ENCODE data around the gene CACNA2D2.

- TF ChIP-seq EZH2 (IDR thresholded peaks at IDR 0.05) = no peak
- TF ChIP-seq, protein P1, sequence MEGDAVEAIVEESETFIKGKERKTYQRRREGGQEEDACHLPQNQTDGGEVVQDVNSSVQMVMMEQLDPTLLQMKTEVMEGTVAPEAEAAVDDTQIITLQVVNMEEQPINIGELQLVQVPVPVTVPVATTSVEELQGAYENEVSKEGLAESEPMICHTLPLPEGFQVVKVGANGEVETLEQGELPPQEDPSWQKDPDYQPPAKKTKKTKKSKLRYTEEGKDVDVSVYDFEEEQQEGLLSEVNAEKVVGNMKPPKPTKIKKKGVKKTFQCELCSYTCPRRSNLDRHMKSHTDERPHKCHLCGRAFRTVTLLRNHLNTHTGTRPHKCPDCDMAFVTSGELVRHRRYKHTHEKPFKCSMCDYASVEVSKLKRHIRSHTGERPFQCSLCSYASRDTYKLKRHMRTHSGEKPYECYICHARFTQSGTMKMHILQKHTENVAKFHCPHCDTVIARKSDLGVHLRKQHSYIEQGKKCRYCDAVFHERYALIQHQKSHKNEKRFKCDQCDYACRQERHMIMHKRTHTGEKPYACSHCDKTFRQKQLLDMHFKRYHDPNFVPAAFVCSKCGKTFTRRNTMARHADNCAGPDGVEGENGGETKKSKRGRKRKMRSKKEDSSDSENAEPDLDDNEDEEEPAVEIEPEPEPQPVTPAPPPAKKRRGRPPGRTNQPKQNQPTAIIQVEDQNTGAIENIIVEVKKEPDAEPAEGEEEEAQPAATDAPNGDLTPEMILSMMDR (IDR thresholded peaks at IDR 0.05) = no peak
- TF ChIP-seq EZH2phosphoT487 (IDR thresholded peaks at IDR 0.05) = no peak
Observed at GRCh38 chr3:50345008-50345407, 158.4 kb downstream of the CACNA2D2 start.

Measured in neural progenitor cell (in vitro differentiated cells).